HCT116 (cell line): ENCODE data around the gene MMADHC. TPM values are rescaled to one million over a fixed set of nuclear protein-coding genes. Genes with fewer than 3 reads are reported as not detected.

Experiments
- ATAC-seq: fragments of 200-7000 bp; cut with Tn5 transposase; 2 replicates; pipeline ENCODE4 v1.9.1; 2020; ENCODE audit warnings: mild to moderate bottlenecking, moderate library complexity
- BruUV-seq: library from RNA; stranded (reverse); fragments of 400-500 nt; replicated peaks from 2 replicates; lab custom pipeline; 2021; lab: Mats Ljungman, UMichigan
- CTCF ChIA-PET: fragments of 300-600 bp; sonication (Branson Sonifier 250); formaldehyde crosslinking; loops from one replicate; lab custom pipeline; 2021; ENCODE audit warnings: antibody characterized with exemption; lab: Charles Lee
- POLR2A ChIA-PET: fragments of 300-600, 350-600 bp; sonication (Branson Sonifier 250); formaldehyde crosslinking; loops from one replicate; lab custom pipeline; 2021; ENCODE audit warnings: antibody characterized with exemption; lab: Charles Lee
- RAD21 ChIA-PET, 2 experiments: fragments of 300-600 bp; sonication (Branson Sonifier 250); formaldehyde crosslinking; loops; one replicate each; lab custom pipeline; 2023; ENCODE audit warnings: low total read pairs in 2 of 2; ENCODE audit not compliant: uncharacterized antibody in 2 of 2, unreplicated experiment in 2 of 2, low non-redundant PET in 1 of 2; lab: Charles Lee
- DNase-seq: peaks from one replicate; pipeline ENCODE4 v3.0.0-alpha.2; 2010; ENCODE audit warnings: low read depth, low spot score
- H2AFZ ChIP-seq: fragments of 200-600 bp; shearing (Covaris generic), sonication (generic); 2 replicates; pipeline ENCODE4 v1.6.1; 2017; ENCODE audit warnings: low read depth, mixed run types, mixed read lengths, antibody characterized with exemption, low read length; ENCODE audit not compliant: poor library complexity, severe bottlenecking
- H3K27ac ChIP-seq: 2 replicates; pipeline ENCODE4 v1.5.1; 2012; ENCODE audit warnings: low read depth, low read length
- H3K27me3 ChIP-seq: fragments of 200-600 bp; sonication (generic); 2 replicates; pipeline ENCODE4 v1.6.1; 2016; ENCODE audit warnings: mixed run types, low read length, mixed read lengths; ENCODE audit not compliant: insufficient read depth
- H3K36me3 ChIP-seq, 2 experiments: fragments of 200-500 bp in 1 of 2; fragments of 200-600 bp in 1 of 2; sonication (Bioruptor generic) in 1 of 2; sonication (generic) in 1 of 2; 2 replicates each; pipeline versions ENCODE4 v1.5.1 to v1.6.1; 2014 to 2016; ENCODE audit warnings: low read length in 2 of 2, inconsistent platforms in 1 of 2, mixed read lengths in 1 of 2, mixed run types in 1 of 2; ENCODE audit not compliant: insufficient read depth in 2 of 2, control insufficient read depth in 1 of 2
- H3K4me1 ChIP-seq, 2 experiments: fragments of 200-600 bp in 1 of 2; sonication (generic) in 1 of 2; 2 replicates each; pipeline versions ENCODE4 v1.5.1 to v1.6.1; 2012 to 2017; ENCODE audit warnings: low read length in 2 of 2, inconsistent platforms in 1 of 2, mild to moderate bottlenecking in 1 of 2, mixed read lengths in 1 of 2, mixed run types in 1 of 2, moderate library complexity in 1 of 2; ENCODE audit not compliant: insufficient read depth in 2 of 2, control insufficient read depth in 1 of 2
- H3K4me2 ChIP-seq: fragments of 200-600 bp; sonication (generic); 2 replicates; pipeline ENCODE4 v1.6.1; 2017; ENCODE audit warnings: mixed run types, low read length, mixed read lengths
- H3K4me3 ChIP-seq, 2 experiments: fragments of 200-600 bp in 1 of 2; sonication (generic) in 1 of 2; replicated peaks in 1 of 2; 2 replicates each; pipeline ENCODE4 v1.5.1; 2011 to 2016; ENCODE audit warnings: low read length in 2 of 2, control low read depth in 1 of 2, low read depth in 1 of 2, mild to moderate bottlenecking in 1 of 2, mixed read lengths in 1 of 2, mixed run types in 1 of 2
- H3K79me2 ChIP-seq: fragments of 200-600 bp; sonication (generic); 2 replicates; pipeline ENCODE4 v1.6.1; 2017; ENCODE audit warnings: mild to moderate bottlenecking, mixed run types, low read length, moderate library complexity, mixed read lengths; ENCODE audit not compliant: insufficient read depth
- H3K9ac ChIP-seq: fragments of 200-600 bp; sonication (generic); 2 replicates; pipeline ENCODE4 v1.6.1; 2016; ENCODE audit warnings: low read length, mixed read lengths
- H3K9me2 ChIP-seq: fragments of 200-600 bp; sonication (generic), shearing (Covaris generic); 2 replicates; pipeline ENCODE4 v1.6.1; 2017; ENCODE audit warnings: mixed run types, mild to moderate bottlenecking, moderate library complexity; ENCODE audit not compliant: insufficient read depth
- H3K9me3 ChIP-seq, 2 experiments: fragments of 200-500 bp in 1 of 2; fragments of 200-600 bp in 1 of 2; sonication (Bioruptor generic) in 1 of 2; sonication (generic) in 1 of 2; 2 replicates each; pipeline ENCODE4 v1.6.1; 2014 to 2017; ENCODE audit warnings: low read length in 2 of 2, mixed read lengths in 2 of 2, inconsistent platforms in 1 of 2, low read depth in 1 of 2, mild to moderate bottlenecking in 1 of 2, mixed run types in 1 of 2, moderate library complexity in 1 of 2; ENCODE audit not compliant: control insufficient read depth in 1 of 2, insufficient read depth in 1 of 2
- H4K20me1 ChIP-seq: fragments of 200-600 bp; sonication (generic), shearing (Covaris generic); 2 replicates; pipeline ENCODE4 v1.6.1; 2017; ENCODE audit warnings: mixed run types, mild to moderate bottlenecking, moderate library complexity; ENCODE audit not compliant: insufficient read depth
- EGR1 ChIP-seq: IDR thresholded peaks from 2 replicates; pipeline ENCODE4 v1.6.1; 2012; ENCODE audit warnings: low read depth
- EZH2phosphoT487 ChIP-seq: fragments of 200-600 bp; IDR thresholded peaks from 2 replicates; pipeline ENCODE4 v1.6.1; 2018; ENCODE audit warnings: antibody characterized with exemption, borderline replicate concordance
- JUND ChIP-seq: IDR thresholded peaks from 2 replicates; pipeline ENCODE4 v1.6.1; 2012
- POLR2AphosphoS5 ChIP-seq: IDR thresholded peaks from 2 replicates; pipeline ENCODE4 v1.6.1; 2011; ENCODE audit warnings: mild to moderate bottlenecking, low read depth, low read length, moderate library complexity
- SP1 ChIP-seq: IDR thresholded peaks from 2 replicates; pipeline ENCODE4 v1.6.1; 2012; ENCODE audit warnings: low read depth
- TCF7L2 ChIP-seq: IDR thresholded peaks from 2 replicates; pipeline ENCODE4 v1.7.0; 2011; ENCODE audit warnings: borderline replicate concordance, inconsistent platforms; ENCODE audit not compliant: insufficient read depth, insufficient read length; ENCODE audit errors: extremely low read depth
- ZNF274 ChIP-seq: fragments of 200-500 bp; sonication (Bioruptor generic); IDR thresholded peaks from 2 replicates; pipeline ENCODE4 v1.6.1; 2014; ENCODE audit warnings: mild to moderate bottlenecking, low read depth, low read length, inconsistent platforms
- intact Hi-C: fragments of 100-400 bp; cut with micrococcal nuclease; formaldehyde crosslinking; loops from 2 replicates; pipeline ENCODE4 v1.10.0; 2022
- total RNA-seq: library from RNA; stranded (reverse); gene quantifications from one replicate; pipeline ENCODE4 v1.2.1, GENCODE V29; 2021; ENCODE audit not compliant: unreplicated experiment
- TF ChIP-seq, protein P1 (sequence below): IDR thresholded peaks from 2 replicates; pipeline ENCODE4 v1.6.1; 2012
- TF ChIP-seq, protein P2 (sequence below): IDR thresholded peaks from 2 replicates; pipeline ENCODE4 v1.6.1; 2011; ENCODE audit warnings: mild to moderate bottlenecking, low read length, moderate library complexity; ENCODE audit not compliant: insufficient replicate concordance; ENCODE audit errors: extremely low read depth
- TF ChIP-seq, protein P3 (sequence below), 3 experiments: fragments of 200-600 bp in 1 of 3; sonication (generic) in 1 of 3; IDR thresholded peaks in 2 of 3; conservative IDR thresholded peaks in 1 of 3; 2 replicates each; pipeline ENCODE4 v1.5.1; 2012 to 2017; ENCODE audit warnings: low read depth in 2 of 3, low read length in 2 of 3, antibody characterized with exemption in 1 of 3, borderline replicate concordance in 1 of 3, control low read depth in 1 of 3, mild to moderate bottlenecking in 1 of 3, mixed read lengths in 1 of 3, mixed run types in 1 of 3, moderate library complexity in 1 of 3; ENCODE audit not compliant: insufficient read depth in 1 of 3

Gene MMADHC
- total RNA-seq, 1 experiment from 2014 or later = 135 TPM

DNA sequence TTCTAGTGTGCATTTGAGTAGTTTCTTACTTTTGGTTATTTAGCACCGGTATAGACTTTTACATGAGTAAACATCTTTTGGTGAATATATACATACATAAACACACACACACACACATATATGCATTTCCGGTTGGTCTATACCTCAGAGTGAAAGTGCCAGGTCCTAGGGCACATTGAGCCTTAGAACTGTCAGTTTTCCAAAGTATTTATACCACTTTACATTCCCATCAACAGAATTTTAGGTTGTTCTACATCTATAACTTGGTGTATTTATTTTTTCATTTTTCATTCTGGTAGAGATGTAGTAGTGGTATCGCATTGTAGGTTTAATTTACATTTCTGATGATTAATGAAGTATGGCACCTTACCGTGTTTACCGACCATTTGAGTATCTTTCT, 22.6 kb downstream of the MMADHC start:
- Histone ChIP-seq H2AFZ (no peak overlapping the region), H3K36me3 (peaks cover 16 to 19% of the 10 kb centered on the region in 2 experiments; a peak in 3 of 4 replicates), H3K27me3 (no peaks in the 10 kb centered on the region), H3K79me2 (0 out of 2 replicates have a peak, but pooled peaks cover 1% of the 10 kb centered on the region), H3K4me1 (no peaks in the 10 kb centered on the region), H3K4me2 (no peak overlapping the region), H4K20me1 (0 out of 2 replicates have a peak, but pooled peaks cover 3% of the 10 kb centered on the region), H3K4me3 (no peak overlapping the region), H3K9me3 (no peaks in the 10 kb centered on the region), H3K27ac (no peak overlapping the region), H3K9ac (no peak overlapping the region), H3K9me2 (no peaks in the 10 kb centered on the region)
- ChIA-PET POLR2A (no interaction called here), RAD21 (no interaction called here), CTCF (interaction anchor here (1.1 kb wide), 1 partner anchor 548 kb away, joined by 4 read pairs; no protein-coding TSS in a partner anchor)
- DNase-seq (no peak), ATAC-seq (no peak)
- intact Hi-C loops = loop anchor here (5.0 kb wide), 1 partner anchor 238 kb away; no protein-coding TSS in a partner anchor
- TF ChIP-seq TCF7L2 (no peak), POLR2AphosphoS5 (0 out of 2 replicates have a peak, but pooled peaks have one; percentile 5)
- BruUV-seq = no TSS peak

DNA sequence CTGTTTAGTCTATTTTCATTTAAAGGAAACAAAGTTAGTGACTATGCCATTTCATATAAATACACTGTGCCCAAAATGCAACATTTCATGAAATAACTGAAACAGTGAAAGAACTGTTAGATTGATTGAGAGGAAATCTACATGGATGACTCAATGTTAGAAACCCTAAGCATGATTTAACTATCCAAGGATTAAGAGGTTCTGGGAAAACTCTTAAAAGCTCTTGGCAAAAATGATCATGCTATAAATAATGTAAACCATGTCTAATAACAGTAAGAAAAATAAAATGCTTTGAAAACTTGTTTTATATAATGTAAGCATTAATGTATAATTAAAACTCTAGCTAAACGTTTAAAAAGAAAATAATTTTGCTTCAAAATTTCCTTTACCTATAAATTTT, 23.5 kb downstream of the MMADHC start:
- DNase-seq = no peak
- intact Hi-C loops = loop anchor here (5.0 kb wide), 1 partner anchor 237 kb away; no protein-coding TSS in a partner anchor
- no TSS peak for BruUV-seq
- no peak overlapping the region for H3K4me3 ChIP-seq
- H3K9me3 ChIP-seq = no peaks in the 10 kb centered on the region
- H4K20me1 ChIP-seq = 0 out of 2 replicates have a peak, but pooled peaks cover 3% of the 10 kb centered on the region
- no peaks in the 10 kb centered on the region for H3K79me2 ChIP-seq
- ATAC-seq = no peak
- no peak overlapping the region for H3K4me2 ChIP-seq
- H3K27me3 ChIP-seq = no peaks in the 10 kb centered on the region
- H2AFZ ChIP-seq = no peak overlapping the region
- ChIA-PET CTCF (interaction anchor here (1.7 to 2.0 kb wide), 2 partner anchors 10 to 547 kb away, joined by 7 to 10 read pairs; no protein-coding TSS in a partner anchor), RAD21 (no interaction called here), POLR2A (no interaction called here)
- H3K36me3 ChIP-seq = peaks cover 12 to 13% of the 10 kb centered on the region in 2 experiments; a peak in 3 of 4 replicates
- H3K27ac ChIP-seq = no peak overlapping the region
- H3K4me1 ChIP-seq = no peaks in the 10 kb centered on the region
- no peak overlapping the region for H3K9ac ChIP-seq
- H3K9me2 ChIP-seq = no peaks in the 10 kb centered on the region
- no peak for TF ChIP-seq JUND
- TF ChIP-seq ZNF274 = no peak
- no peak for TF ChIP-seq EGR1
- no peak for TF ChIP-seq SP1
- TF ChIP-seq, protein P1, sequence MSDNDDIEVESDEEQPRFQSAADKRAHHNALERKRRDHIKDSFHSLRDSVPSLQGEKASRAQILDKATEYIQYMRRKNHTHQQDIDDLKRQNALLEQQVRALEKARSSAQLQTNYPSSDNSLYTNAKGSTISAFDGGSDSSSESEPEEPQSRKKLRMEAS = no peak
- TF ChIP-seq, protein P2, sequence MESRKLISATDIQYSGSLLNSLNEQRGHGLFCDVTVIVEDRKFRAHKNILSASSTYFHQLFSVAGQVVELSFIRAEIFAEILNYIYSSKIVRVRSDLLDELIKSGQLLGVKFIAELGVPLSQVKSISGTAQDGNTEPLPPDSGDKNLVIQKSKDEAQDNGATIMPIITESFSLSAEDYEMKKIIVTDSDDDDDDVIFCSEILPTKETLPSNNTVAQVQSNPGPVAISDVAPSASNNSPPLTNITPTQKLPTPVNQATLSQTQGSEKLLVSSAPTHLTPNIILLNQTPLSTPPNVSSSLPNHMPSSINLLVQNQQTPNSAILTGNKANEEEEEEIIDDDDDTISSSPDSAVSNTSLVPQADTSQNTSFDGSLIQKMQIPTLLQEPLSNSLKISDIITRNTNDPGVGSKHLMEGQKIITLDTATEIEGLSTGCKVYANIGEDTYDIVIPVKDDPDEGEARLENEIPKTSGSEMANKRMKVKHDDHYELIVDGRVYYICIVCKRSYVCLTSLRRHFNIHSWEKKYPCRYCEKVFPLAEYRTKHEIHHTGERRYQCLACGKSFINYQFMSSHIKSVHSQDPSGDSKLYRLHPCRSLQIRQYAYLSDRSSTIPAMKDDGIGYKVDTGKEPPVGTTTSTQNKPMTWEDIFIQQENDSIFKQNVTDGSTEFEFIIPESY = no peak
- TF ChIP-seq, protein P3, sequence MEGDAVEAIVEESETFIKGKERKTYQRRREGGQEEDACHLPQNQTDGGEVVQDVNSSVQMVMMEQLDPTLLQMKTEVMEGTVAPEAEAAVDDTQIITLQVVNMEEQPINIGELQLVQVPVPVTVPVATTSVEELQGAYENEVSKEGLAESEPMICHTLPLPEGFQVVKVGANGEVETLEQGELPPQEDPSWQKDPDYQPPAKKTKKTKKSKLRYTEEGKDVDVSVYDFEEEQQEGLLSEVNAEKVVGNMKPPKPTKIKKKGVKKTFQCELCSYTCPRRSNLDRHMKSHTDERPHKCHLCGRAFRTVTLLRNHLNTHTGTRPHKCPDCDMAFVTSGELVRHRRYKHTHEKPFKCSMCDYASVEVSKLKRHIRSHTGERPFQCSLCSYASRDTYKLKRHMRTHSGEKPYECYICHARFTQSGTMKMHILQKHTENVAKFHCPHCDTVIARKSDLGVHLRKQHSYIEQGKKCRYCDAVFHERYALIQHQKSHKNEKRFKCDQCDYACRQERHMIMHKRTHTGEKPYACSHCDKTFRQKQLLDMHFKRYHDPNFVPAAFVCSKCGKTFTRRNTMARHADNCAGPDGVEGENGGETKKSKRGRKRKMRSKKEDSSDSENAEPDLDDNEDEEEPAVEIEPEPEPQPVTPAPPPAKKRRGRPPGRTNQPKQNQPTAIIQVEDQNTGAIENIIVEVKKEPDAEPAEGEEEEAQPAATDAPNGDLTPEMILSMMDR (IDR thresholded peaks at IDR 0.05 in 2 of 3, conservative IDR thresholded peaks at IDR 0.05 in 1 of 3; ENCODE audit: borderline replicate concordance in 1 of 3, insufficient read depth in 1 of 3, low read depth in 2 of 3, low read length in 2 of 3) = no peak
- no peak for TF ChIP-seq EZH2phosphoT487
